ENCODE data around the gene PEAR1. TPM values are rescaled to one million over a fixed set of nuclear protein-coding genes. Genes with fewer than 3 reads are reported as not detected.
A peak's percentile ranks its signal among the peaks of the same experiment; 100 is the strongest.

Gene PEAR1
- total RNA-seq, 1 donor from 2014 or later, result 11.5 TPM

- H3K4me1 ChIP-seq, result peaks cover 35% of the 10 kb centered on the region
- intact Hi-C loops (cut with DNase I), result loop anchor here (5.0 kb wide), 1 partner anchor 49 kb away; no protein-coding TSS in a partner anchor
- TF ChIP-seq CTCF (IDR thresholded peaks at IDR 0.05) (no peak), POLR2AphosphoS5 (IDR thresholded peaks at IDR 0.05; ENCODE audit: insufficient read depth in 1 of 2, low read depth in 1 of 2) (no peak), POLR2A (IDR thresholded peaks at IDR 0.05) (no peak)
- no peak for DNase-seq (ENCODE audit: extremely low spot score in 2 of 2)
- no peaks in the 10 kb centered on the region for H3K9me3 ChIP-seq
- H3K4me3 ChIP-seq, result no peak overlapping the region
- no peaks in the 10 kb centered on the region for H3K36me3 ChIP-seq
- H3K27ac ChIP-seq, result no peak overlapping the region
- H3K27me3 ChIP-seq, result no peaks in the 10 kb centered on the region
Observed at GRCh38 chr1:156856282-156856785, 37.2 kb upstream of the PEAR1 start.

- TF ChIP-seq CTCF (IDR thresholded peaks at IDR 0.05) (no peak), POLR2A (IDR thresholded peaks at IDR 0.05) (no peak), POLR2AphosphoS5 (IDR thresholded peaks at IDR 0.05; ENCODE audit: insufficient read depth in 1 of 2, low read depth in 1 of 2) (no peak)
- H3K36me3 ChIP-seq, result no peaks in the 10 kb centered on the region
- intact Hi-C loops (cut with DNase I), result loop anchor here (5.0 kb wide), 1 partner anchor 50 kb away; no protein-coding TSS in a partner anchor
- H3K27ac ChIP-seq, result no peak overlapping the region
- H3K27me3 ChIP-seq, result no peaks in the 10 kb centered on the region
- no peaks in the 10 kb centered on the region for H3K9me3 ChIP-seq
- no peak for DNase-seq (ENCODE audit: extremely low spot score in 2 of 2)
- peaks cover 32% of the 10 kb centered on the region for H3K4me1 ChIP-seq
- no peak overlapping the region for H3K4me3 ChIP-seq
Observed at GRCh38 chr1:156857532-156857931, 36.0 kb upstream of the PEAR1 start.

- intact Hi-C loops (cut with DNase I), result loop anchor here (5.0 kb wide), 1 partner anchor 51 kb away; no protein-coding TSS in a partner anchor
- TF ChIP-seq CTCF (IDR thresholded peaks at IDR 0.05), result no peak
- TF ChIP-seq POLR2A (IDR thresholded peaks at IDR 0.05), result no peak
- TF ChIP-seq POLR2AphosphoS5 (IDR thresholded peaks at IDR 0.05; ENCODE audit: insufficient read depth in 1 of 2, low read depth in 1 of 2), result no peak
- Histone ChIP-seq H3K4me1 (peaks cover 29% of the 10 kb centered on the region), H3K9me3 (no peaks in the 10 kb centered on the region), H3K27me3 (no peaks in the 10 kb centered on the region), H3K36me3 (no peaks in the 10 kb centered on the region), H3K4me3 (peak overlapping the region; percentile 40 to 51), H3K27ac (no peak overlapping the region)
- no peak for DNase-seq (ENCODE audit: extremely low spot score in 2 of 2)
Observed at GRCh38 chr1:156858555-156858956, 35.0 kb upstream of the PEAR1 start.

GRCh38 chr1:156858959-156859522, 34.5 kb upstream of the PEAR1 start, which contains the start of gene INSRR:
Gene INSRR (minus strand): TSS chr1:156859117. CDS start chr1:156858621, 496 bp downstream.
- Histone ChIP-seq H3K27ac (peak within 1 kb of the TSS; percentile 62), H3K4me3 (peak within 1 kb of the TSS; percentile 40 to 51), H3K36me3 (no peaks in the 10 kb centered on the region), H3K4me1 (peaks cover 29% of the 10 kb centered on the region), H3K27me3 (no peaks in the 10 kb centered on the region), H3K9me3 (no peaks in the 10 kb centered on the region)
- peak in 1 of 2 donors; percentile 7 for TF ChIP-seq POLR2AphosphoS5 (IDR thresholded peaks at IDR 0.05; ENCODE audit: insufficient read depth in 1 of 2, low read depth in 1 of 2)
- no peak for TF ChIP-seq POLR2A (IDR thresholded peaks at IDR 0.05)
- DNase-seq (ENCODE audit: extremely low spot score in 2 of 2), result no peak
- intact Hi-C loops (cut with DNase I), result loop anchor here (5.0 kb wide), 1 partner anchor 52 kb away; no protein-coding TSS in a partner anchor

- TF ChIP-seq POLR2A (IDR thresholded peaks at IDR 0.05) (no peak), CTCF (IDR thresholded peaks at IDR 0.05) (no peak), POLR2AphosphoS5 (IDR thresholded peaks at IDR 0.05; ENCODE audit: insufficient read depth in 1 of 2, low read depth in 1 of 2) (no peak)
- intact Hi-C loops (cut with DNase I), result loop anchor here (5.0 kb wide), 1 partner anchor 52 kb away; no protein-coding TSS in a partner anchor
- H3K9me3 ChIP-seq, result no peaks in the 10 kb centered on the region
- H3K36me3 ChIP-seq, result no peaks in the 10 kb centered on the region
- H3K27me3 ChIP-seq, result no peaks in the 10 kb centered on the region
- DNase-seq (ENCODE audit: extremely low spot score in 2 of 2), result no peak
- peak overlapping the region; percentile 62 for H3K27ac ChIP-seq
- H3K4me3 ChIP-seq, result peak overlapping the region; percentile 40 to 51
- peaks cover 29% of the 10 kb centered on the region for H3K4me1 ChIP-seq
Observed at GRCh38 chr1:156859523-156860112, 33.9 kb upstream of the PEAR1 start.
